Stimulated activated CD8-positive, alpha-beta memory T cell treated with anti-CD3 and anti-CD28 coated beads, Interleukin-7, amount 100 ng/mL, for 48 hours (primary cell): ENCODE results near the gene PLET1.
A peak's percentile ranks its signal among the peaks of the same experiment; 100 is the strongest.

Experiments
- DNase-seq, 2 donors: peaks; one replicate each; pipeline ENCODE4 v3.0.0-alpha.2; 2020; ENCODE audit warnings: low read depth in 1 of 2; ENCODE audit errors: extremely low read depth in 1 of 2

The PLET1 gene

DNA sequence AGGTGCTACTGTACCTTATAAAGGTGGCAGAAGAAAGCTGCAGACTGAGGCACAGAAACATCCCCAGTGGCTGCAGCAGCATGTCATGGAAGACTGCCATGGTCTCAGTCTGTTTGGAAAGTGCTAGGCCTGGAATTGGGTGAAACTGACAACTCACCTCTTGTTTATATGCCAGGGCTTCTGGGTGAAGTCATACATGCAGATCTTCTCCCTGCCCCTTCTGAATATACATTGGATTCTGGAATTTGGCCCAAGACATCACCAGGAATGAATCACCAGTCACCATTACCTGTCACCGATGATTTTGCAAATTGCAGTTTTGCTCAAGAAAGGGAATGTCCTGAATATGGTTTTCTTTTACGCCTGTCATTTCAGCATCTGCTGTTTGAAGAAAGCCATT, at the start of gene PLET1:
TSS of gene PLET1 (minus strand) at position 371 of the 400 bp plus-strand sequence. CDS start at position 100, 271 bp downstream.
- DNase-seq = no peak

DNA sequence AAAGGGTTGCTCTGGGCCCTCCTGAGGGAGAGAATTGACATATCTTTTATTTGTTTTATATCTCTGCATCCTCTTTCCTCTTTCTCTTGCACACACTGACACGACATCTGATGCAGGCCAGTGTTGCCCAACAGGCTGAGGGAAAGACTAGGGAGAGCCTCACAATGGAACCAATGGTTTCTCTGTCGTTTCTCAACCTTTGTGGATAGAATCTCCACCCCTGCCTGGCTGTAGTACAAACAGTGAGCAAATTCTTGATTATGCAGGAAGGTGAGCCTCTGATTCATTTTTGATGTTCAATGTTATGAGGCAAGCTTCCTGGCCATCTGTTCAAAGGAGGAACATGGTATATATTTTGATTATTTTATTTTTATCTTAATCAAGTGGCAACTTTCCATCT, 49.8 kb upstream of the PLET1 start:
- no peak for DNase-seq

DNA sequence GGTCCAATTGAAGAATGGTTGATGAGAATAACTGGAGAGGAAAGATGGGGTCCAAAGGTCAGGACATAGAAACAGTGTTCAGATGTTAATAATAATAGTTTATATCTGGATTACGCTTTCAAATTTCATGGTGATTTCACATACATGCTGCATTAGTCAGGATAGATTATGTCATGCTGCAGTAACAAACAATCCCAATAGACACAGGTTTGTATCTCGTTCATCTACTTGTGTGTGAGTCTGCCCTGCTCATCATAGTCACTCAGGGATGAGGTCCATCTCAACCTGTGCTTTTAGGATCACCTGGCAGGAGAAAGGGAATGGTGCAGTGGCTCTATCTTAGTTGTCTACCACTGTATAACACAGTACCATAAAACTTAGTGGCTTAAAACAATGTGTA, 48.0 kb upstream of the PLET1 start:
- DNase-seq = no peak

DNA sequence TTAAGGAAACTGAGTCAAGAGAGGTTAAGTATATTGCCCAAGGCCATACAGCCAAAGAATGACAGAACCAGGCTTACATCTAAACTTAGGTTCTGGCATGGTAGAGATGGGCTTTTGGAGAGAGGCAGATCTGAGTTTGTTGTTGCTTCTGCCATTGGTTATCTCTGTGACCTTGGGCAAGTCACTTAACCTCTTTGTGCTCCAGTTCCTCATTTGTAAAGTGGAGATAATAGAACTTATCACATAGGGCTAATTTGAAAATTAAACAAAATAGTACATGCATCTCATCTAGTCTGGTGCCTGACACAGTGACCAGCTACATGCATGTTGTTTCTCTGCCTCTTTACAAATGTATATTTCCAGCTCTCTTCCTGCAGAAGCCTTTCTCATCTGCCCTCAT, 47.0 kb upstream of the PLET1 start:
- DNase-seq = no peak

GRCh38 chr11:112306230-112306629, 45.6 kb upstream of the PLET1 start:
- no peak for DNase-seq

DNA sequence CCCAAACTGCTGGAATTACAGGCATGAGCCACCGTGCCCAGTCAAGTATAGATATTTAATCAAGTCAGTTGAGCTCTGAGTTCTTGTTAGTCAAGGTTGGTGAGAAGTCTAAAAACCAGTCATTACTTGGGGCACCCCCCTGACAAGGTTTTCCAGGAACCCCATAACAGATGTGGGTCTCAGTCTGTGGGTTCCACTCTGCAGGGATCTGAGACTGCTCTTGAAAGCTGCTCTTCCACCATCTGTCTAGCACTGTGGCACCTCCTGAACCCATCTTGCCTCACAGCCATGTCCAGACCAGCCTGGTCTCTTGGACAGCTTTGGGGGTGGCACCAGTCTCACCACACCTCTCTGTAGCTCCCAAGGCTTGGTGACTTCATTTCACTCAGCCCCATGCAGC, 44.3 kb upstream of the PLET1 start:
- no peak for DNase-seq

- DNase-seq = no peak
Observed at GRCh38 chr11:112303616-112304015, 43.0 kb upstream of the PLET1 start.

DNA sequence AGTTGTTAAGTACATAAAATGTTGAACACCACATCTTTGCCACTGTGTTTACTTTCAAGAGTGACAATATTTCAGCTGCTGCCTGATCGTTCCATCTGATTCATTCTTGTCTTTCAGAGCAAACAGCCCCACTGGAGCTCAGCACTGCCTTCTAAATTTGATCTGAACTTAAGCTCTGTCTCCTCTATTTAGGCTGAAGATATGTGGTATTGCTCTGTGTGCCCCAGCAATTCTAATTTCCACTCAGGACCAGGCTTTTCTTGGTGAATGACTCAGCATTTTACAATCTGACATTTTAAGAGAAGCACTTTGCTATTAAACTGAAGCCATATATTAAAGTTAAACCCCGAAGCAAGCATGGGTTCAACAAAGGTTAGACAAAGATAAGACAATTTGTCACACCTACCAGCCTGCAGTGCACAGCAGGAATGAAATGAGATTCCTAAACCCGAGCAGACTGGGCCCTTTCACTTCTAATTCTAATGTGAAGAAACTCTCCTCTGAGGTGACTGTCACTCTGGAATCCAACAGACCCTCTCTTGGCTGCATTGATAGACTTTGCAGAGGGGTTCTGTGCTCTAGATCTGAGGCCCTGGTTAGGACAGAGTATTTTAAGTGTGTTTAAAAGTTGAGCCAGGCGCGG, 41.7 kb upstream of the PLET1 start:
- DNase-seq = no peak

- DNase-seq = no peak
Observed at GRCh38 chr11:112300094-112300786, 39.6 kb upstream of the PLET1 start.

DNA sequence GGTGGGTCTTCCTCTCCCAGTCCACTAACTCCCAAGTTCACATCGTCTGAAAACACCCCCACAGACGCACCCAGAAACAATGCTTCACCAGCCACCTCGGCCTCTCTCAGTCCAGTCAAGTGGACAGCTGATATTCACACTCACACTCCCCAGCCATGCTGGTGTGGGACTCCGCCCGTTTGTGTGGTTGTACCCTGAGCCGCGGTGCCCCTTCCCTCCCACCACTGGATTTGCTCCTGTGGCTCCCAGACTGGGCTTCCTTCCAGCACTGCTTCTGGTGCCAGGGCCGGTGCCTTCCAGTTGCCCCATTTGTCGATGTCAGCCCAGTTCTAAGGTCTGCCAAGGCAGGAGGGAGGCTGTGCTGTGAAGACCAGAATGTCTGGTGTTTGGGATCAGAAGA, 37.9 kb upstream of the PLET1 start:
- DNase-seq = no peak

- DNase-seq = peak in 1 of 2 donors; percentile 38
Observed at GRCh38 chr11:112297248-112297866, 36.7 kb upstream of the PLET1 start.

DNA sequence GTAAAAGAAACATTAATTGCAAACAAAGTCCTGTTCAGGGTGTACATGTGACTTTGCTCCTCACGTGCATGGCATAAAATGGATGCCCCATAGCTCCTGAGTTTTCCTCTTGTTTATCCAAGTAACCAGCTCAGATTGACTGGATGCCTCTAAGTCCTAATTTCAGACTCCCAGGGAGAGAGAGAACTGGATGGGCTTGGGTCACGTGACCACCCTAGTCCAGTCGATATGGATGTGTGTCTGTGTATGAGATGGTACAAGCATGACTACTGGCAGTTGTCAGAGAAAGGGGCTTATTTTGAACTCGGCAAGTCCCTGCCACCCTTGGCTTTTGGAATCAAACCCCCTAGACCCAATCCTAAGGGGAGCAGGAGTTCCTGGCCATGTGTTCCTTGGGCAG, 35.4 kb upstream of the PLET1 start:
- no peak for DNase-seq

- DNase-seq = no peak
Observed at GRCh38 chr11:112294688-112295340, 34.2 kb upstream of the PLET1 start.

DNA sequence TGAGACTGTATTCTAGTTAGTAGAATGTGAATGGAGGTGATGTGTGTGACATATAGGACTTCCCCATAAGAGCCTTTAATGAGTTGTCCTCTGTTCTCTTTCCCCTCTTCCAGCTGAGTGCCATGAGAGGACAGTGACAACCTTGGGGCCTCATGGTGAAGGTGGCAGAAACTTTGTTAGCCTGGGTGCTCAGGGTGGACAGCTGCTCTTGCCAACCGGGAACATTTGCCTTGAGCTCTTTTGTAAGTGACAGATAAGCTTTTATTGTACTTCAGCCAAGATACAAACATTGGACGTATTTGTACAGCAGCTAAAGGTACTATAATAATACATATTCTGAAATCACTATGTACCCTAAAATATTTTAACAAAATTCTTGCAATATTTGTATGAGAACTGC, 33.0 kb upstream of the PLET1 start:
- DNase-seq = no peak

DNA sequence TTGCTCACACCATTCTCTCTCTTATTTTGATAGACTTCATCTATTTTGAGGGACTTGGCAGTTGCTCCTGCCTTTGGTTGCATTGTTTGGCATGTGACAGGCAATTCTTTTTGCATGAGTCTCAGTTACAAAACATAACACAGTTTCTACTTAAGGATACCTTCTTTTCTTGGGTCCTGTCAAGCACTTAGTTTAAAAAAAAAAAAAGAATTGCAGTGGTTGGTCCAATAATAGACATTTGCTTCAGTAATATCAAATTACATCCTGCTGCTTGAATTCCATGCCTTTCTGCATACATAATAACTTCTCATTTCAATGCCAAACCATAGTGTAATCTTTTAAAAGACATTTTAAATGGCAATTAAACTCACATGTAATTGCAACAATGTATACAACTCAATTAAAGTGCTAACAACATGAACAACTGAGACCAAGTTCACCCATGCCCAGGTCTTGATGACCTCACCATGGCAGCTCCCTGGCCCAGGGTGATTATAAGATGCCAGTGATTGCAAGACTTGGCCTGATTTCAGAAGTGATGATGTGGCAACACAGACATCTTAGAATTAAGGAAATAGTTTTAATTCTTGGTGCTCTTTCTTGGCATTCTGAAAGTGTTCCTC, 32.2 kb upstream of the PLET1 start:
- DNase-seq = no peak

DNA sequence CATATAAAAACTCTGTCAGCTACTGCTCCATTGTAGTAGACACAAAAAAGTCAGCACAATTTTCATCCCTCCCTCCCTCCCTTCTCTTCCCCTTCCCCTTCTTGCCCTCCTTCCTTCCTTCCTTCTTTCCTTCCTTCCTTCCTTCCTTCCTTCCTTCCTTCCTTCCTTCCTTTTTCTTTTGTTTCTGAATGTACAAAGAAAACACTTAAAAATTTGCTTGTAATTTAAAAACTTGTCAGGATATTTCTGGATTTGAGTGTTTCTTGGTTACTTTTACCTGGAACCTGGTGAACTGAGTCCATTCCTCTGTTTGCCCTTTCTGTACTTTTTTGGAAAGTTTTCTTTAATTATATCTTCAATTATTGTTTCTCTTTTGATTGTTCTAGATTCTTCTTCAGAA, 31.5 kb upstream of the PLET1 start:
- no peak for DNase-seq

- no peak for DNase-seq
Observed at GRCh38 chr11:112291191-112291590, 30.5 kb upstream of the PLET1 start.

GRCh38 chr11:112290493-112290850, 29.8 kb upstream of the PLET1 start:
- DNase-seq = no peak

GRCh38 chr11:112289588-112290492, 29.2 kb upstream of the PLET1 start:
- DNase-seq = peak; percentile 67 to 69

DNA sequence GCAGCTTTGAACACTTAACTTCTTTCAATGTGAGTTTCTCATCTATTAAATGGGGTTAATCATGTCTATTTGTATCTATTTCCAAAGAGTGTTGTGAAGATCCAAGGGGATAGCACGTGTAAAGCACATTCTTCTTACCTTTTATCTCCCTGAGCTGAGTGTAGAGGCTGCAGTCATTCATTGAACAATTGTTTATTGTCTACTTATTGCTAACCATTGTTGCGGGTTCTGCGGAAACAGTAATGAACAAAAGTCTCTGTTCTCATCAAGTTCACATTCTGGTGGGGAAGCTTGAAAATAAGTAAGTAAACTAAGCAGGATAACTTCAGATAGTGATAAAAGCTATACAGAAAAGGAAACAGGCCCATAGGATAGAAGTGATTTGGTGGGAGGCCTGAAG, 27.4 kb upstream of the PLET1 start:
- DNase-seq = no peak
